ENCODE measurements around the gene GPR4. TPM values are rescaled to one million over a fixed set of nuclear protein-coding genes. Genes with fewer than 3 reads are reported as not detected.

Gene GPR4
- total and polyA plus RNA-seq, 2 of the 8 experiments (the other 6 are each of a cell fraction or from before 2014, with no cell fraction given), result 0.19 to 0.39 TPM

DNA sequence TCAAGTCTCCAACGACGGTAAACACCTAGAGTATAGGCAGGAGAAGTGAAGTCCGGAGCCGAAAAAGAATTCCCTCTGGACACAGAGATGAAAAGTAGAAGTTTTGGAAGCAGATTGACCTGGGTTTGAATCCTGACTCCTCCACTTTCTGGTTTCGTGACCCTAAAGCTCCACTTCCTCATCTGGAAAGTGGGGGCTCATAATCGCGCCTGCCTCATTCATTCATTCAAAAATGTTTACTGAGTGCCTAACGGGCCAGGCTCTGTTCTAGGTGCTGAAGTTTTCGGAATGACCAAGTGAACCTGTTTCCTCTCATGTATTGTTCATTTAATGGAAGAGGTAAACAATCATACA lies 44.3 kb upstream of the GPR4 start (continued):
- TF ChIP-seq, protein P1, sequence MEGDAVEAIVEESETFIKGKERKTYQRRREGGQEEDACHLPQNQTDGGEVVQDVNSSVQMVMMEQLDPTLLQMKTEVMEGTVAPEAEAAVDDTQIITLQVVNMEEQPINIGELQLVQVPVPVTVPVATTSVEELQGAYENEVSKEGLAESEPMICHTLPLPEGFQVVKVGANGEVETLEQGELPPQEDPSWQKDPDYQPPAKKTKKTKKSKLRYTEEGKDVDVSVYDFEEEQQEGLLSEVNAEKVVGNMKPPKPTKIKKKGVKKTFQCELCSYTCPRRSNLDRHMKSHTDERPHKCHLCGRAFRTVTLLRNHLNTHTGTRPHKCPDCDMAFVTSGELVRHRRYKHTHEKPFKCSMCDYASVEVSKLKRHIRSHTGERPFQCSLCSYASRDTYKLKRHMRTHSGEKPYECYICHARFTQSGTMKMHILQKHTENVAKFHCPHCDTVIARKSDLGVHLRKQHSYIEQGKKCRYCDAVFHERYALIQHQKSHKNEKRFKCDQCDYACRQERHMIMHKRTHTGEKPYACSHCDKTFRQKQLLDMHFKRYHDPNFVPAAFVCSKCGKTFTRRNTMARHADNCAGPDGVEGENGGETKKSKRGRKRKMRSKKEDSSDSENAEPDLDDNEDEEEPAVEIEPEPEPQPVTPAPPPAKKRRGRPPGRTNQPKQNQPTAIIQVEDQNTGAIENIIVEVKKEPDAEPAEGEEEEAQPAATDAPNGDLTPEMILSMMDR (IDR thresholded peaks at IDR 0.05; ENCODE audit: control extremely low read depth in 1 of 3, insufficient read depth in 1 of 3, low read depth in 1 of 3, low read length in 3 of 3), result no peak
- TF ChIP-seq POLR2AphosphoS5 (IDR thresholded peaks at IDR 0.05; ENCODE audit: low read depth, low read length), result no peak
